H9 (cell line): Measurements from ENCODE around the gene OSBP. TPM values are rescaled to one million over a fixed set of nuclear protein-coding genes. Genes with fewer than 3 reads are reported as not detected.
A peak's percentile ranks its signal among the peaks of the same experiment; 100 is the strongest.
"Not testable (repeated sequence)": the region's sequence is repeated elsewhere in the genome, so short reads cannot be mapped to it uniquely, and the experiment has no call there.

Experiments used
- DNase-seq: peaks from one replicate; pipeline ENCODE4 v3.0.0-alpha.2; 2017
- H2AFZ ChIP-seq: one replicate; pipeline ENCODE4 v1.6.1; 2013; ENCODE audit warnings: mild to moderate bottlenecking, low read length, control low read depth, moderate library complexity
- H2AK5ac ChIP-seq: 2 replicates; pipeline ENCODE4 v1.6.1; 2013; ENCODE audit warnings: low read length, control low read depth, mixed read lengths; ENCODE audit not compliant: insufficient read length
- H2BK120ac ChIP-seq: one replicate; pipeline ENCODE4 v1.6.1; 2013; ENCODE audit warnings: low read depth, mild to moderate bottlenecking, low read length, control low read depth, inconsistent platforms; ENCODE audit not compliant: poor library complexity, severe bottlenecking
- H2BK12ac ChIP-seq: 2 replicates; pipeline ENCODE4 v1.6.1; 2013; ENCODE audit warnings: low read length, control low read depth, mixed read lengths, low read depth; ENCODE audit not compliant: insufficient read length
- H2BK15ac ChIP-seq: 2 replicates; pipeline ENCODE4 v1.6.1; 2013; ENCODE audit warnings: low read depth, low read length, control low read depth
- H2BK20ac ChIP-seq: one replicate; pipeline ENCODE4 v1.6.1; 2013; ENCODE audit warnings: low read depth, mild to moderate bottlenecking, low read length, control low read depth, inconsistent platforms; ENCODE audit not compliant: poor library complexity, severe bottlenecking
- H2BK5ac ChIP-seq: 2 replicates; pipeline ENCODE4 v1.6.1; 2013; ENCODE audit warnings: low read length, control low read depth, mixed read lengths; ENCODE audit not compliant: insufficient read length
- H3K14ac ChIP-seq: 2 replicates; pipeline ENCODE4 v1.6.1; 2013; ENCODE audit warnings: low read length, control low read depth; ENCODE audit not compliant: insufficient read depth
- H3K18ac ChIP-seq: 2 replicates; pipeline ENCODE4 v1.6.1; 2013; ENCODE audit warnings: low read depth, mild to moderate bottlenecking, mixed read lengths, low read length, control low read depth; ENCODE audit not compliant: insufficient read length
- H3K23ac ChIP-seq: 2 replicates; pipeline ENCODE4 v1.6.1; 2013; ENCODE audit warnings: low read length, control low read depth, mixed read lengths, low read depth; ENCODE audit not compliant: insufficient read length
- H3K23me2 ChIP-seq: 2 replicates; pipeline ENCODE4 v1.6.1; 2013; ENCODE audit warnings: low read depth, mild to moderate bottlenecking, mixed read lengths, low read length, control low read depth; ENCODE audit not compliant: insufficient read length, poor library complexity, severe bottlenecking
- H3K27ac ChIP-seq: 2 replicates; pipeline ENCODE4 v1.5.1; 2013; ENCODE audit warnings: low read length, control low read depth, mixed read lengths, low read depth; ENCODE audit not compliant: insufficient read length
- H3K27me3 ChIP-seq: 2 replicates; pipeline ENCODE4 v1.6.1; 2013; ENCODE audit warnings: low read length, control low read depth, inconsistent platforms; ENCODE audit not compliant: insufficient read depth
- H3K4ac ChIP-seq: 2 replicates; pipeline ENCODE4 v1.6.1; 2013; ENCODE audit warnings: low read depth, mild to moderate bottlenecking, control low read depth, inconsistent platforms, low read length, moderate library complexity
- H3K4me1 ChIP-seq: 2 replicates; pipeline ENCODE4 v1.6.1; 2013; ENCODE audit warnings: low read length, control low read depth, inconsistent platforms; ENCODE audit not compliant: insufficient read depth
- H3K4me2 ChIP-seq: 2 replicates; pipeline ENCODE4 v1.6.1; 2013; ENCODE audit warnings: low read length, control low read depth, mixed read lengths; ENCODE audit not compliant: insufficient read length, insufficient read depth
- H3K56ac ChIP-seq: 2 replicates; pipeline ENCODE4 v1.6.1; 2013; ENCODE audit warnings: low read depth, mild to moderate bottlenecking, mixed read lengths, low read length, control low read depth; ENCODE audit not compliant: insufficient read length
- H3K79me1 ChIP-seq: 2 replicates; pipeline ENCODE4 v1.6.1; 2013; ENCODE audit warnings: low read depth, mild to moderate bottlenecking, moderate library complexity, low read length, control low read depth, inconsistent platforms; ENCODE audit not compliant: insufficient read depth, poor library complexity, severe bottlenecking
- H3K79me2 ChIP-seq: 2 replicates; pipeline ENCODE4 v1.6.1; 2013; ENCODE audit warnings: low read length, control low read depth, inconsistent platforms; ENCODE audit not compliant: insufficient read depth
- H3K9ac ChIP-seq: 2 replicates; pipeline ENCODE4 v1.6.1; 2013; ENCODE audit warnings: low read length, control low read depth, mixed read lengths; ENCODE audit not compliant: insufficient read length; ENCODE audit errors: extremely low read depth
- H3K9me3 ChIP-seq: one replicate; pipeline ENCODE4 v1.6.1; 2013; ENCODE audit warnings: low read depth, low read length, inconsistent platforms; ENCODE audit not compliant: control insufficient read depth
- H3T11ph ChIP-seq: one replicate; pipeline ENCODE4 v1.6.1; 2013; ENCODE audit warnings: mild to moderate bottlenecking, low read length, control low read depth, inconsistent platforms
- H4K20me1 ChIP-seq: one replicate; pipeline ENCODE4 v1.6.1; 2013; ENCODE audit not compliant: control insufficient read depth, insufficient read length, insufficient read depth
- H4K5ac ChIP-seq: 2 replicates; pipeline ENCODE4 v1.6.1; 2013; ENCODE audit warnings: low read depth, mild to moderate bottlenecking, mixed read lengths, low read length, control low read depth; ENCODE audit not compliant: insufficient read length
- H4K8ac ChIP-seq: replicated peaks from 2 replicates; pipeline ENCODE4 v1.6.1; 2013; ENCODE audit warnings: low read length, control low read depth, mixed read lengths, low read depth; ENCODE audit not compliant: insufficient read length
- H4K91ac ChIP-seq: 2 replicates; pipeline ENCODE4 v1.6.1; 2013; ENCODE audit warnings: low read depth, mild to moderate bottlenecking, moderate library complexity, mixed read lengths, low read length, control low read depth; ENCODE audit not compliant: insufficient read length
- H3K27ac Mint-ChIP-seq, 3 experiments: 2 replicates in 2 of 3; 3 replicates in 1 of 3; pipeline ENCODE4 v1.8.0; 2020 to 2021; ENCODE audit warnings: mixed read lengths in 3 of 3, mild to moderate bottlenecking in 1 of 3, moderate library complexity in 1 of 3
- H3K27me3 Mint-ChIP-seq: 2 replicates; pipeline ENCODE4 v1.8.0; 2021; ENCODE audit warnings: low read depth, mild to moderate bottlenecking, moderate library complexity, mixed read lengths
- H3K36me3 Mint-ChIP-seq, 3 experiments: 2 replicates in 2 of 3; 3 replicates in 1 of 3; pipeline ENCODE4 v1.8.0; 2020 to 2021; ENCODE audit warnings: low read depth in 3 of 3, mixed read lengths in 3 of 3; ENCODE audit not compliant: insufficient read depth in 1 of 3
- H3K4me1 Mint-ChIP-seq, 2 experiments: 2 replicates each; pipeline ENCODE4 v1.8.0; 2020; ENCODE audit warnings: mixed read lengths in 2 of 2
- H3K4me3 Mint-ChIP-seq, 2 experiments: 2 replicates in 1 of 2; 3 replicates in 1 of 2; pipeline ENCODE4 v1.8.0; 2020 to 2021; ENCODE audit warnings: mild to moderate bottlenecking in 2 of 2, mixed read lengths in 2 of 2, moderate library complexity in 1 of 2
- H3K9me3 Mint-ChIP-seq, 2 experiments: 2 replicates in 1 of 2; 3 replicates in 1 of 2; pipeline ENCODE4 v1.8.0; 2020; ENCODE audit warnings: mild to moderate bottlenecking in 2 of 2, mixed read lengths in 2 of 2, moderate library complexity in 1 of 2
- WGBS: extraction: QIAGEN DNeasy Blood & Tissue Kit; methylation state at CpG from one replicate; pipeline ENCODE4 v1.1.7; 2013; ENCODE audit warnings: missing lambda C conversion rate, low lambda C conversion rate, mixed read lengths; ENCODE audit not compliant: insufficient read length; ENCODE audit errors: extremely low coverage; 5-methylcytosine and 5-hydroxymethylcytosine counted together
- total RNA-seq: library from RNA; stranded (reverse); gene quantifications from 2 replicates; pipeline ENCODE4 v1.2.1, GENCODE V29; 2021
- TF ChIP-seq, protein P1 (sequence below): fragments of 200-600 bp; sonication (generic); conservative IDR thresholded peaks from 3 replicates; pipeline ENCODE4 v1.8.0; 2021; ENCODE audit warnings: antibody characterized with exemption, mild to moderate bottlenecking

OSBP gene
- total RNA-seq, 1 experiment from 2014 or later = 48.5 TPM

DNA sequence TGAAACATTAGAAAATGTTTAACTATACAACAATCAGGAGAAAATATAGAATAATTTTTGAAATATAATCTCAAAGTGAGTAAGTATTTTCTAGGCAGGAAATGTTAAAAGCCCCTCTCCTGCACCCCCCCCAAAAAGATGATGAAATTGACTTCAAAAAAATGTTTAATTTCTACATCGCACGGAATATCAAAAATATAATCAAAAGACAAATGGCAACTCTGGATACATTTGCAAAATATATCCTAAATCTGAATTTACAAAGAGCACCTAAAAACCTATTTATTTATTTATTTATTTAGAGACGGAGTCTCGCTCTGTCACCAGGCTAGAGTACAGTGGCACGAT is 67.3 kb downstream of the OSBP start:
- H3K27me3 Mint-ChIP-seq = peaks cover 7% of the 10 kb centered on the region

DNA sequence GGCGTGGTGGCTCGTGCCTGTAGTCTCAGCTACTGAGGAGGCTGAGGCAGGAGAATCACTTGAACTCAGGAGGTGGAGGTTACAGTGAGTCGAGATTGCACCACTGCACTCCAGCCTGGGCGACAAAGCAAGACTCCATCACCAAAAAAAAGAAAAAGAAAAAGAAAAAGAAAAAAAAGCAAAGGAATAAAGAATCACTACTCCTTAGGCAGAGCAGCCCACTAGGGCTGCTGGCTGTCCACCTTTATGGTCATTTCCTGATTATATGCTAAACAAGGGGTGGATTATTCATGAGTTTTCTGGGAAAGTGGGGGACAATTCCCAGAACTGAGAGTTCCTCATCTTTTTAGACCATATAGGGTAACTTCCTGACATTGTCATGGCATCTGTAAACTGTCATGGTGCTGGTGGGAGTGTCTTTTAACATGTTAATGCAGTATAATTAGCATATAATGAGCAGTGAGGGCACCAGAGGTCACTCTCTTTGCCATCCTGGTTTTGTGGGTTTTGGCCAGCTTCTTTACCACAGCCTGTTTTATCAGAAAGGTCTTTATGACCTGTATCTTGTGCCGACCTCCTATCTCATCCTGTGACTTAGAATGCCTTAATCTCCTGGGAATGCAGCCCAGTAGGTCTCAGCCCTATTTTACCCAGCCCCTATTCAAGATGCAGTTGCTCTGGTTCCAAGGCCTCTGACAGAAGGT is 67.8 kb downstream of the OSBP start:
- H4K5ac ChIP-seq, H3K23me2 ChIP-seq, H3K27me3 ChIP-seq, H3K14ac ChIP-seq, H3K4me2 ChIP-seq, H2AFZ ChIP-seq, H4K91ac ChIP-seq, H3K36me3 Mint-ChIP-seq, H3K27me3 Mint-ChIP-seq, H2BK120ac ChIP-seq, H3K79me2 ChIP-seq, H3K56ac ChIP-seq, H3K9ac ChIP-seq, H3T11ph ChIP-seq, H3K9me3 ChIP-seq, H3K79me1 ChIP-seq, H3K4me1 ChIP-seq, H2BK20ac ChIP-seq, H2AK5ac ChIP-seq, H2BK15ac ChIP-seq, H4K20me1 ChIP-seq, H3K4ac ChIP-seq, H3K23ac ChIP-seq, H3K18ac ChIP-seq, H3K9me3 Mint-ChIP-seq, H2BK5ac ChIP-seq, H3K27ac ChIP-seq, H4K8ac ChIP-seq, H2BK12ac ChIP-seq: not testable (repeated sequence)
- DNase-seq = peak; percentile 25
- WGBS = no CpG with 5 or more reads among the region's 5 CpGs
- Mint-ChIP-seq H3K4me1 (peaks cover 21 to 29% of the 10 kb centered on the region in 2 experiments), H3K4me3 (peak overlapping the region in 1 of 2 experiments; percentile 63; a peak in 2 of 5 replicates), H3K27ac (peak overlapping the region in 2 of 3 experiments; percentile 41 to 68; a peak in 2 of 7 replicates)

More for the DNA sequence above, 67.3 kb downstream of the OSBP start:
- Histone ChIP-seq H2AK5ac (no peak overlapping the region), H4K91ac (no peak overlapping the region), H3K9ac (no peak overlapping the region), H2BK12ac (no peak overlapping the region), H3K56ac (no peak overlapping the region), H4K8ac (no peak overlapping the region), H4K20me1 (no peaks in the 10 kb centered on the region), H2BK15ac (no peak overlapping the region), H3K4me2 (no peak overlapping the region), H3K27me3 (no peaks in the 10 kb centered on the region), H3K4ac (no peak overlapping the region), H3K18ac (no peak overlapping the region), H3K14ac (no peak overlapping the region), H2BK20ac (no peak overlapping the region), H2BK5ac (no peak overlapping the region), H3K79me1 (no peaks in the 10 kb centered on the region), H3T11ph (no peak overlapping the region), H3K4me1 (peaks cover 7% of the 10 kb centered on the region; the same call in 1 of the 2 replicates), H3K79me2 (no peaks in the 10 kb centered on the region), H3K23me2 (peaks cover 3% of the 10 kb centered on the region), H2AFZ (no peak overlapping the region), H3K9me3 (no peaks in the 10 kb centered on the region), H3K27ac (no peak overlapping the region), H3K23ac (no peak overlapping the region), H2BK120ac (no peak overlapping the region), H4K5ac (no peak overlapping the region)
- no peak for DNase-seq
- Mint-ChIP-seq H3K9me3 (peaks cover 2 to 8% of the 10 kb centered on the region in 2 experiments; a peak in 2 of 5 replicates), H3K4me1 (peaks cover 23 to 31% of the 10 kb centered on the region in 2 experiments), H3K27ac (peak overlapping the region in 1 of 3 experiments; percentile 68; a peak in 1 of 7 replicates), H3K4me3 (peak overlapping the region; percentile 63 to 72; a peak in 3 of 5 replicates), H3K36me3 (no peaks in the 10 kb centered on the region; a peak in 1 of 7 replicates)
- TF ChIP-seq, protein P1, sequence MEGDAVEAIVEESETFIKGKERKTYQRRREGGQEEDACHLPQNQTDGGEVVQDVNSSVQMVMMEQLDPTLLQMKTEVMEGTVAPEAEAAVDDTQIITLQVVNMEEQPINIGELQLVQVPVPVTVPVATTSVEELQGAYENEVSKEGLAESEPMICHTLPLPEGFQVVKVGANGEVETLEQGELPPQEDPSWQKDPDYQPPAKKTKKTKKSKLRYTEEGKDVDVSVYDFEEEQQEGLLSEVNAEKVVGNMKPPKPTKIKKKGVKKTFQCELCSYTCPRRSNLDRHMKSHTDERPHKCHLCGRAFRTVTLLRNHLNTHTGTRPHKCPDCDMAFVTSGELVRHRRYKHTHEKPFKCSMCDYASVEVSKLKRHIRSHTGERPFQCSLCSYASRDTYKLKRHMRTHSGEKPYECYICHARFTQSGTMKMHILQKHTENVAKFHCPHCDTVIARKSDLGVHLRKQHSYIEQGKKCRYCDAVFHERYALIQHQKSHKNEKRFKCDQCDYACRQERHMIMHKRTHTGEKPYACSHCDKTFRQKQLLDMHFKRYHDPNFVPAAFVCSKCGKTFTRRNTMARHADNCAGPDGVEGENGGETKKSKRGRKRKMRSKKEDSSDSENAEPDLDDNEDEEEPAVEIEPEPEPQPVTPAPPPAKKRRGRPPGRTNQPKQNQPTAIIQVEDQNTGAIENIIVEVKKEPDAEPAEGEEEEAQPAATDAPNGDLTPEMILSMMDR = no peak
- WGBS = no CpG with 5 or more reads among the region's 5 CpGs
